Measurements from ENCODE around the gene LDLRAD2. TPM values are rescaled to one million over a fixed set of nuclear protein-coding genes. Genes with fewer than 3 reads are reported as not detected.
"Not testable (repeated sequence)": the region's sequence is repeated elsewhere in the genome, so short reads cannot be mapped to it uniquely, and the experiment has no call there.

The LDLRAD2 gene
- total RNA-seq, 1 donor from 2014 or later, result not detected

- DNase-seq (ENCODE audit: low read depth), result no peak
These were observed 12.1 kb downstream of the LDLRAD2 start for GRCh38 chr1:21823980-21824702.

- no peak for DNase-seq (ENCODE audit: low read depth)
These were observed 12.9 kb downstream of the LDLRAD2 start for GRCh38 chr1:21824926-21825325.

- no peak for DNase-seq (ENCODE audit: low read depth)
These were observed 13.3 kb downstream of the LDLRAD2 start for GRCh38 chr1:21825393-21825792.

GRCh38 chr1:21826694-21827093, 14.6 kb downstream of the LDLRAD2 start:
- DNase-seq (ENCODE audit: low read depth), result not testable (repeated sequence)

GRCh38 chr1:21827141-21827679, 15.1 kb downstream of the LDLRAD2 start:
- no peak for DNase-seq (ENCODE audit: low read depth)

- no peak for DNase-seq (ENCODE audit: low read depth)
These were observed 16.0 kb downstream of the LDLRAD2 start for GRCh38 chr1:21828075-21828474.

- no peak for DNase-seq (ENCODE audit: low read depth)
These were observed 16.6 kb downstream of the LDLRAD2 start for GRCh38 chr1:21828506-21829210.

GRCh38 chr1:21829294-21829693, 17.2 kb downstream of the LDLRAD2 start:
- no peak for DNase-seq (ENCODE audit: low read depth)

- no peak for DNase-seq (ENCODE audit: low read depth)
These were observed 18.9 kb downstream of the LDLRAD2 start for GRCh38 chr1:21830792-21831453.

GRCh38 chr1:21831454-21831970, 19.4 kb downstream of the LDLRAD2 start:
- DNase-seq (ENCODE audit: low read depth), result no peak

- no peak for DNase-seq (ENCODE audit: low read depth)
These were observed 21.4 kb downstream of the LDLRAD2 start for GRCh38 chr1:21833392-21833976.

- DNase-seq (ENCODE audit: low read depth), result no peak
These were observed 22.0 kb downstream of the LDLRAD2 start for GRCh38 chr1:21834094-21834493.

GRCh38 chr1:21834666-21835065, 22.6 kb downstream of the LDLRAD2 start:
- DNase-seq (ENCODE audit: low read depth), result no peak

GRCh38 chr1:21836010-21836409, 23.9 kb downstream of the LDLRAD2 start:
- no peak for DNase-seq (ENCODE audit: low read depth)

- DNase-seq (ENCODE audit: low read depth), result no peak
These were observed 24.7 kb downstream of the LDLRAD2 start for GRCh38 chr1:21836729-21837128.

GRCh38 chr1:21837476-21837875, 25.4 kb downstream of the LDLRAD2 start:
- DNase-seq (ENCODE audit: low read depth), result no peak

GRCh38 chr1:21838359-21839157, 26.5 kb downstream of the LDLRAD2 start:
- DNase-seq (ENCODE audit: low read depth), result no peak

GRCh38 chr1:21839337-21840037, 27.4 kb downstream of the LDLRAD2 start:
- DNase-seq (ENCODE audit: low read depth), result no peak

GRCh38 chr1:21840981-21841380, 28.9 kb downstream of the LDLRAD2 start:
- DNase-seq (ENCODE audit: low read depth), result no peak

- no peak for DNase-seq (ENCODE audit: low read depth)
These were observed 29.9 kb downstream of the LDLRAD2 start for GRCh38 chr1:21841852-21842466.
